ENCODE measurements around the gene GATAD2A.

- no peak for TF ChIP-seq CTCF (IDR thresholded peaks at IDR 0.05 in 2 of 3, conservative IDR thresholded peaks at IDR 0.05 in 1 of 3; ENCODE audit: control insufficient read depth in 2 of 3, extremely low read depth in 1 of 3, insufficient read depth in 1 of 3, low read depth in 3 of 3, low read length in 3 of 3)
- no peak for TF ChIP-seq MYC (IDR thresholded peaks at IDR 0.05; ENCODE audit: insufficient read depth, insufficient read length, insufficient replicate concordance, low read length, severe bottlenecking)
- TF ChIP-seq ZNF24 (IDR thresholded peaks at IDR 0.05): no peak
- TF ChIP-seq BCL3 (IDR thresholded peaks at IDR 0.05; ENCODE audit: borderline replicate concordance, insufficient read depth, low read depth, low read length, poor library complexity, severe bottlenecking): no peak
- TF ChIP-seq BRCA1 (IDR thresholded peaks at IDR 0.05; ENCODE audit: low read depth, low read length): no peak
- TF ChIP-seq TARDBP (IDR thresholded peaks at IDR 0.05; ENCODE audit: borderline replicate concordance): no peak
- TF ChIP-seq RAD21 (IDR thresholded peaks at IDR 0.05; ENCODE audit: insufficient read depth, low read depth, low read length): no peak
- TF ChIP-seq POLR2A (IDR thresholded peaks at IDR 0.05; ENCODE audit: low read depth, low read length): no peak
Measured at GRCh38 chr19:19514215-19514657, 108.8 kb downstream of the GATAD2A start.

Data from GM12878 (cell line).